CD14-positive monocyte (primary cell): Measurements from ENCODE around the gene TRAFD1. TPM values are rescaled to one million over a fixed set of nuclear protein-coding genes. Genes with fewer than 3 reads are reported as not detected.

Experiments used
- DNase-seq, 3 donors: peaks; one replicate each; pipeline ENCODE4 v3.0.0-alpha.2; 2011 to 2022
- H2AFZ ChIP-seq: 2 replicates; pipeline ENCODE4 v1.6.0; 2012; ENCODE audit warnings: mild to moderate bottlenecking, low read depth, low read length, inconsistent platforms; ENCODE audit not compliant: insufficient read depth, poor library complexity, severe bottlenecking
- H3K27ac ChIP-seq, 2 donors: 1 replicate in 1 of 2; 2 replicates in 1 of 2; pipeline ENCODE4 v1.5.1; 2012 to 2013; ENCODE audit warnings: low read length in 2 of 2, control low read depth in 1 of 2, inconsistent platforms in 1 of 2, low read depth in 1 of 2, mild to moderate bottlenecking in 1 of 2
- H3K27me3 ChIP-seq, 2 donors: one replicate each; pipeline versions ENCODE4 v1.6.0 to v1.6.1; 2011 to 2013; ENCODE audit warnings: low read length in 2 of 2; ENCODE audit not compliant: control insufficient read depth in 2 of 2, insufficient read depth in 2 of 2
- H3K36me3 ChIP-seq, 2 donors: replicated peaks in 1 of 2; 1 replicate in 1 of 2; 2 replicates in 1 of 2; pipeline versions ENCODE4 v1.5.1 to v1.6.1; 2012 to 2013; ENCODE audit warnings: low read length in 2 of 2, control low read depth in 1 of 2, inconsistent platforms in 1 of 2, mild to moderate bottlenecking in 1 of 2; ENCODE audit not compliant: insufficient read depth in 2 of 2, control insufficient read depth in 1 of 2
- H3K4me1 ChIP-seq, 2 donors: 1 replicate in 1 of 2; 2 replicates in 1 of 2; pipeline versions ENCODE4 v1.5.1 to v1.6.1; 2012 to 2013; ENCODE audit warnings: low read length in 2 of 2, control low read depth in 1 of 2, inconsistent platforms in 1 of 2, mild to moderate bottlenecking in 1 of 2, moderate library complexity in 1 of 2; ENCODE audit not compliant: insufficient read depth in 2 of 2, control insufficient read depth in 1 of 2
- H3K4me2 ChIP-seq: replicated peaks from 2 replicates; pipeline ENCODE3; 2012; ENCODE audit warnings: low read length, moderate library complexity, mild to moderate bottlenecking; ENCODE audit not compliant: poor library complexity, severe bottlenecking; ENCODE audit errors: extremely low read depth
- H3K4me3 ChIP-seq, 3 experiments: fragments of 200-600 bp in 1 of 3; sonication (generic) in 1 of 3; replicated peaks in 1 of 3; 1 replicate in 2 of 3; 2 replicates in 1 of 3; pipeline ENCODE4 v1.5.1; 2011 to 2013; ENCODE audit warnings: low read length in 3 of 3, mild to moderate bottlenecking in 3 of 3, control low read depth in 2 of 3, low read depth in 2 of 3, inconsistent platforms in 1 of 3, moderate library complexity in 1 of 3
- H3K79me2 ChIP-seq: 2 replicates; pipeline ENCODE4 v1.6.0; 2012; ENCODE audit warnings: mild to moderate bottlenecking, control low read depth, inconsistent platforms, low read length, moderate library complexity; ENCODE audit not compliant: insufficient read depth
- H3K9ac ChIP-seq: 2 replicates; pipeline ENCODE4 v1.6.0; 2017; ENCODE audit warnings: low read length, mild to moderate bottlenecking; ENCODE audit not compliant: insufficient read depth, poor library complexity, severe bottlenecking
- H3K9me3 ChIP-seq, 2 donors: replicated peaks in 1 of 2; 1 replicate in 1 of 2; 2 replicates in 1 of 2; pipeline versions ENCODE4 v1.5.1 to v1.6.1; 2012 to 2013; ENCODE audit warnings: low read length in 2 of 2, control low read depth in 1 of 2; ENCODE audit not compliant: control insufficient read depth in 1 of 2, insufficient read depth in 1 of 2
- H4K20me1 ChIP-seq: 2 replicates; pipeline ENCODE4 v1.6.0; 2012; ENCODE audit warnings: mild to moderate bottlenecking, low read length, control low read depth, moderate library complexity; ENCODE audit not compliant: insufficient read depth
- H3K27ac Mint-ChIP-seq, 7 donors: one replicate each; pipeline ENCODE4 v1.8.0; 2020; ENCODE audit warnings: mild to moderate bottlenecking in 7 of 7, mixed read lengths in 7 of 7, moderate library complexity in 6 of 7, inconsistent platforms in 2 of 7
- H3K27me3 Mint-ChIP-seq, 3 donors: one replicate each; pipeline ENCODE4 v1.8.0; 2021 to 2022; ENCODE audit warnings: low read depth in 3 of 3, mild to moderate bottlenecking in 3 of 3, mixed read lengths in 3 of 3, moderate library complexity in 3 of 3, inconsistent platforms in 1 of 3
- H3K36me3 Mint-ChIP-seq, 2 donors: one replicate each; pipeline ENCODE4 v1.8.0; 2020; ENCODE audit warnings: mixed read lengths in 2 of 2, inconsistent platforms in 1 of 2, mild to moderate bottlenecking in 1 of 2
- H3K4me1 Mint-ChIP-seq: one replicate; pipeline ENCODE4 v1.8.0; 2020; ENCODE audit warnings: mild to moderate bottlenecking, mixed read lengths
- H3K4me3 Mint-ChIP-seq, 2 donors: one replicate each; pipeline ENCODE4 v1.8.0; 2020; ENCODE audit warnings: mild to moderate bottlenecking in 2 of 2, mixed read lengths in 2 of 2, moderate library complexity in 1 of 2
- H3K9me3 Mint-ChIP-seq, 7 donors: one replicate each; pipeline ENCODE4 v1.8.0; 2020 to 2022; ENCODE audit warnings: mixed read lengths in 7 of 7, mild to moderate bottlenecking in 6 of 7, moderate library complexity in 6 of 7, inconsistent platforms in 2 of 7
- WGBS: methylation state at CpG from one replicate; pipeline ENCODE4 v1.1.5; 2013; ENCODE audit warnings: missing lambda C conversion rate; ENCODE audit not compliant: insufficient coverage; 5-methylcytosine and 5-hydroxymethylcytosine counted together
- intact Hi-C, 2 donors: fragments of 100-400 bp; cut with micrococcal nuclease; formaldehyde crosslinking; loops; one replicate each; pipeline versions ENCODE4 v1.15.0 to v1.15.1; 2023
- polyA plus RNA-seq, 3 donors: library from polyadenylated mRNA; depleted of rRNA in 1 of 3; unstranded in 2 of 3; stranded (reverse) in 1 of 3; fragments of 300-500 nt in 2 of 3; fragments of >200 nt in 1 of 3; fragmentation: Illumina TruSeq in 2 of 3; gene quantifications; 1 replicate in 2 of 3; 2 replicates in 1 of 3; pipeline ENCODE4 v1.2.3, GENCODE V29; 2012 to 2021
- TF ChIP-seq, protein P1 (sequence below): fragments of 200-600 bp; IDR thresholded peaks from one replicate; pipeline ENCODE4 v1.8.0; 2022; ENCODE audit warnings: antibody characterized with exemption, mild to moderate bottlenecking

TRAFD1 gene
- polyA plus RNA-seq, 3 donors, result 35.2 to 83.6 (median 82.3) TPM

GRCh38 chr12:112190231-112191025, 65.1 kb downstream of the TRAFD1 start:
- DNase-seq, result peak in 1 of 3 donors; percentile 33
- Histone ChIP-seq H3K79me2 (no peaks in the 10 kb centered on the region), H3K9ac (no peak overlapping the region), H3K9me3 (no peaks in the 10 kb centered on the region), H3K27me3 (no peaks in the 10 kb centered on the region), H3K4me1 (peaks cover 8 to 15% of the 10 kb centered on the region in 2 donors), H4K20me1 (no peaks in the 10 kb centered on the region), H3K27ac (peak overlapping the region; percentile 18 to 72), H3K4me3 (no peak overlapping the region), H3K36me3 (peaks cover 53 to 76% of the 10 kb centered on the region in 2 donors), H3K4me2 (peak overlapping the region; percentile 29), H2AFZ (no peak overlapping the region)
- Mint-ChIP-seq H3K27ac (peak overlapping the region in 5 of 7 donors; percentile 33 to 82 (median 77)), H3K36me3 (peaks cover 61 to 74% of the 10 kb centered on the region in 2 donors), H3K27me3 (peaks cover 0 to 2% (median 0%) of the 10 kb centered on the region in 3 donors), H3K4me1 (peaks cover 12% of the 10 kb centered on the region), H3K4me3 (peak overlapping the region in 1 of 2 donors; percentile 42), H3K9me3 (no peaks in the 10 kb centered on the region)
- TF ChIP-seq, protein P1, sequence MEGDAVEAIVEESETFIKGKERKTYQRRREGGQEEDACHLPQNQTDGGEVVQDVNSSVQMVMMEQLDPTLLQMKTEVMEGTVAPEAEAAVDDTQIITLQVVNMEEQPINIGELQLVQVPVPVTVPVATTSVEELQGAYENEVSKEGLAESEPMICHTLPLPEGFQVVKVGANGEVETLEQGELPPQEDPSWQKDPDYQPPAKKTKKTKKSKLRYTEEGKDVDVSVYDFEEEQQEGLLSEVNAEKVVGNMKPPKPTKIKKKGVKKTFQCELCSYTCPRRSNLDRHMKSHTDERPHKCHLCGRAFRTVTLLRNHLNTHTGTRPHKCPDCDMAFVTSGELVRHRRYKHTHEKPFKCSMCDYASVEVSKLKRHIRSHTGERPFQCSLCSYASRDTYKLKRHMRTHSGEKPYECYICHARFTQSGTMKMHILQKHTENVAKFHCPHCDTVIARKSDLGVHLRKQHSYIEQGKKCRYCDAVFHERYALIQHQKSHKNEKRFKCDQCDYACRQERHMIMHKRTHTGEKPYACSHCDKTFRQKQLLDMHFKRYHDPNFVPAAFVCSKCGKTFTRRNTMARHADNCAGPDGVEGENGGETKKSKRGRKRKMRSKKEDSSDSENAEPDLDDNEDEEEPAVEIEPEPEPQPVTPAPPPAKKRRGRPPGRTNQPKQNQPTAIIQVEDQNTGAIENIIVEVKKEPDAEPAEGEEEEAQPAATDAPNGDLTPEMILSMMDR, result no peak
- 93% methylated on average over 5 of the region's 5 CpGs for WGBS
- intact Hi-C loops, result no loop called here

- H3K27me3 Mint-ChIP-seq, result peaks cover 0 to 2% (median 0%) of the 10 kb centered on the region in 3 donors
- H3K9me3 ChIP-seq, result no peaks in the 10 kb centered on the region
- intact Hi-C loops, result no loop called here
- peaks cover 8 to 15% of the 10 kb centered on the region in 2 donors for H3K4me1 ChIP-seq
- H3K9me3 Mint-ChIP-seq, result no peaks in the 10 kb centered on the region
- H3K36me3 Mint-ChIP-seq, result peaks cover 63 to 76% of the 10 kb centered on the region in 2 donors
- no peak overlapping the region for H3K4me2 ChIP-seq
- TF ChIP-seq, protein P1, result no peak
- no peaks in the 10 kb centered on the region for H3K79me2 ChIP-seq
- H3K9ac ChIP-seq, result no peak overlapping the region
- H3K4me1 Mint-ChIP-seq, result peaks cover 12% of the 10 kb centered on the region
- no peak for DNase-seq
- H3K27ac Mint-ChIP-seq, result peak overlapping the region in 2 of 7 donors; percentile 59 to 82
- no peak overlapping the region for H3K4me3 ChIP-seq
- no CpG with 5 or more reads among the region's 2 CpGs for WGBS
- peaks cover 53 to 80% of the 10 kb centered on the region in 2 donors for H3K36me3 ChIP-seq
- H2AFZ ChIP-seq, result no peak overlapping the region
- H3K27me3 ChIP-seq, result no peaks in the 10 kb centered on the region
- H3K4me3 Mint-ChIP-seq, result no peak overlapping the region
- no peaks in the 10 kb centered on the region for H4K20me1 ChIP-seq
- H3K27ac ChIP-seq, result peak overlapping the region in 1 of 2 donors; percentile 72
Observed at GRCh38 chr12:112191201-112191600, 65.8 kb downstream of the TRAFD1 start.
